K562 (cell line): ENCODE results near the gene REPS1. TPM values are rescaled to one million over a fixed set of nuclear protein-coding genes. Genes with fewer than 3 reads are reported as not detected.

ENCODE experiments used
- ATAC-seq: fragments of 200-7000 bp; cut with Tn5 transposase; 3 replicates; pipeline ENCODE4 v1.9.1; 2020; ENCODE audit warnings: moderate library complexity
- BruUV-seq: library from RNA; stranded (reverse); fragments of 400-500 nt; replicated peaks from 2 replicates; lab custom pipeline; 2021; lab: Mats Ljungman, UMichigan
- CTCF ChIA-PET: fragments of 300-600 bp; formaldehyde crosslinking; extraction: SDS; loops from one replicate; lab custom pipeline; 2021; ENCODE audit warnings: low intra/inter-chr PET ratio; lab: Yijun Ruan, JAX
- POLR2A ChIA-PET: fragments of 300-600, 350-650 bp; sonication (Branson Sonifier 250); formaldehyde crosslinking; extraction: SDS; loops from one replicate; lab custom pipeline; 2021; ENCODE audit warnings: antibody characterized with exemption, inconsistent platforms; lab: Yijun Ruan, JAX
- DNase-seq, 4 experiments: peaks; one replicate each; pipeline versions ENCODE4 v3.0.0 to v3.0.0-alpha.2; 2011 to 2018; ENCODE audit warnings: low spot score in 3 of 4, mixed read lengths in 3 of 4; ENCODE audit errors: extremely low read depth in 1 of 4
- FAIRE-seq: peaks from 2 replicates; lab custom pipeline; 2011; peaks lifted over from hg19 to GRCh38; lab: Jason Lieb, UNC
- H2AFZ ChIP-seq: 2 replicates; pipeline ENCODE4 v1.6.0; 2011; ENCODE audit warnings: low read depth, low read length, control low read depth, inconsistent platforms
- H3K27ac ChIP-seq: fragments of 200-600 bp; 3 replicates; pipeline ENCODE4 v1.8.0; 2011; ENCODE audit warnings: low read depth, mild to moderate bottlenecking, control low read depth, inconsistent platforms, low read length, moderate library complexity, mixed read lengths; ENCODE audit errors: extremely low read depth
- H3K27me3 ChIP-seq, 2 experiments: fragments of 300-600 bp in 1 of 2; 2 replicates in 1 of 2; 3 replicates in 1 of 2; pipeline versions ENCODE4 v1.6.0 to v1.8.0; 2011; ENCODE audit warnings: inconsistent platforms in 2 of 2, low read length in 2 of 2, mild to moderate bottlenecking in 1 of 2, mixed read lengths in 1 of 2, moderate library complexity in 1 of 2; ENCODE audit not compliant: control insufficient read depth in 2 of 2, insufficient read depth in 2 of 2
- H3K36me3 ChIP-seq: fragments of 300-600 bp; 3 replicates; pipeline ENCODE4 v1.8.0; 2011; ENCODE audit warnings: mild to moderate bottlenecking, low read length, inconsistent platforms; ENCODE audit not compliant: control insufficient read depth, insufficient read depth
- H3K4me1 ChIP-seq, 2 experiments: fragments of 200-600 bp in 1 of 2; replicated peaks in 1 of 2; 2 replicates in 1 of 2; 3 replicates in 1 of 2; pipeline versions ENCODE4 v1.5.1 to v1.8.0; 2011; ENCODE audit warnings: inconsistent platforms in 2 of 2, low read length in 2 of 2, mild to moderate bottlenecking in 1 of 2, mixed read lengths in 1 of 2, moderate library complexity in 1 of 2; ENCODE audit not compliant: control insufficient read depth in 2 of 2, insufficient read depth in 2 of 2
- H3K4me2 ChIP-seq: 2 replicates; pipeline ENCODE4 v1.6.1; 2011; ENCODE audit warnings: low read length, control low read depth, inconsistent platforms, mixed read lengths; ENCODE audit not compliant: insufficient read depth
- H3K4me3 ChIP-seq: fragments of 200-600 bp; sonication (generic), shearing (Covaris generic); 2 replicates; pipeline ENCODE4 v1.5.1; 2016; ENCODE audit warnings: control low read depth, inconsistent platforms
- H3K79me2 ChIP-seq: fragments of 200-600 bp; 3 replicates; pipeline ENCODE4 v1.8.0; 2011; ENCODE audit warnings: low read length, inconsistent platforms; ENCODE audit not compliant: control insufficient read depth, insufficient read depth
- H3K9ac ChIP-seq, 2 experiments: 2 replicates each; pipeline versions ENCODE4 v1.6.0 to v1.6.1; 2011; ENCODE audit warnings: low read depth in 2 of 2, low read length in 2 of 2, control low read depth in 1 of 2, inconsistent platforms in 1 of 2, mild to moderate bottlenecking in 1 of 2, mixed read lengths in 1 of 2; ENCODE audit not compliant: insufficient read depth in 1 of 2
- H3K9me1 ChIP-seq: one replicate; pipeline ENCODE4 v1.6.0; 2011; ENCODE audit warnings: inconsistent platforms, mild to moderate bottlenecking, low read length, moderate library complexity; ENCODE audit not compliant: control insufficient read depth, insufficient read depth
- H3K9me3 ChIP-seq: replicated peaks from 2 replicates; pipeline ENCODE4 v1.5.1; 2011; ENCODE audit warnings: low read depth, low read length, inconsistent platforms; ENCODE audit not compliant: control insufficient read depth, insufficient read depth
- H4K20me1 ChIP-seq: replicated peaks from 2 replicates; pipeline ENCODE4 v1.6.1; 2011; ENCODE audit warnings: low read length, inconsistent platforms, mixed read lengths; ENCODE audit not compliant: control insufficient read depth, insufficient read depth
- DPF2 ChIP-seq: fragments of 450-650 bp; IDR thresholded peaks from 2 replicates; pipeline ENCODE4 v1.6.1; 2016
- HDAC2 ChIP-seq: fragments of 450-650 bp; IDR thresholded peaks from 2 replicates; pipeline ENCODE4 v1.6.1; 2016; ENCODE audit warnings: mild to moderate bottlenecking
- RBM25 ChIP-seq: fragments of 200-400 bp; formaldehyde crosslinking; IDR thresholded peaks from 2 replicates; pipeline ENCODE4 v1.6.1; 2018; ENCODE audit warnings: low read length, low read depth, moderate library complexity; ENCODE audit not compliant: severe bottlenecking
- WGBS: fragments of 100-300 bp; shearing (Covaris generic); methylation state at CpG from one replicate; pipeline ENCODE4 v1.1.6; 2016; ENCODE audit warnings: low coverage, mixed read lengths; ENCODE audit not compliant: insufficient coverage; ENCODE audit errors: missing lambda C conversion rate; 5-methylcytosine and 5-hydroxymethylcytosine counted together
- in situ Hi-C: fragments of 300-500 bp; cut with MboI; formaldehyde crosslinking; loops from 4 replicates; pipeline ENCODE4 v1.15.0; 2018; ENCODE audit warnings: inconsistent platforms, mixed read lengths
- intact Hi-C: fragments of 100-400 bp; cut with micrococcal nuclease; formaldehyde crosslinking; loops from 2 replicates; pipeline ENCODE4 v1.14.2; 2022
- polyA plus RNA-seq, 8 experiments: library from polyadenylated mRNA; depleted of rRNA in 4 of 8; stranded (reverse) in 5 of 8; unstranded in 3 of 8; fragments of >200 nt; fragmentation: Nextera tagmentation in 2 of 8; fragmentation: Illumina TruSeq in 1 of 8; extraction: Ambion mirVana in 2 of 8; extraction: Trizol in 1 of 8; gene quantifications; 2 replicates each; pipeline versions ENCODE4 v1.2.1 to v1.2.3, GENCODE V29; 2011 to 2014; ENCODE audit warnings: inconsistent platforms in 1 of 8, missing spikeins in 1 of 8
- total RNA-seq, 7 experiments: library from RNA; depleted of rRNA in 6 of 7; stranded (reverse); fragments of >200 nt in 6 of 7; fragmentation: Illumina TruSeq in 2 of 7; extraction: Trizol in 2 of 7; gene quantifications; 2 replicates each; pipeline versions ENCODE4 v1.2.1 to v1.2.3, GENCODE V29; 2011 to 2021; ENCODE audit warnings: low replicate concordance in 1 of 7
- TF ChIP-seq, protein P1 (sequence below): sonication (generic); formaldehyde crosslinking; IDR thresholded peaks from 2 replicates; pipeline ENCODE4 v1.8.0; 2022; ENCODE audit warnings: missing genetic modification reagents, mild to moderate bottlenecking, borderline replicate concordance
- TF ChIP-seq, protein P2 (sequence below): fragments of 450-650 bp; IDR thresholded peaks from 2 replicates; pipeline ENCODE4 v1.6.1; 2016; ENCODE audit warnings: low read depth, mild to moderate bottlenecking, moderate library complexity

REPS1 gene
- total and polyA plus RNA-seq, 9 of the 15 experiments (the other 6 are each of a cell fraction or from before 2014, with no cell fraction given): 7.9 to 36.0 (median 27.8) TPM

DNA sequence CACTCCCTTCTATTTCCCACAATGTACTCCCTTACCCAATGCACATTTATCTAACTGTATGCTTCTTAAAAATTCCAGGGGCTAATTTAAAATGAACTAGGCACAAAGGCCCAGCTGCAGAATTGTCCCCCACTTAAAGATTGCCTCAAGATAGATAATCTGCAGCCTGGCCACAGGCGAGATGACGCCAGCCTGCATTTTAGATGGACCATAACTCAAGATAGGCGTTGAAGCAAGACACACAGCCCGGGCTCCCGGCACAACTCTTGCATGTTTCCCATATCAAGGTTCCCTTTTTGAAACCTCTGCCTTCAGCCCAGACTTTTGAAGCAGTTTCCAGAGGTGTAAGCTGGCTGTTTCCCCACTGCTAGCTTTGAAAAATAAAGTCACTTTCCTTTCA is 3.2 kb upstream of the REPS1 start (continued):
- TF ChIP-seq, protein P1, sequence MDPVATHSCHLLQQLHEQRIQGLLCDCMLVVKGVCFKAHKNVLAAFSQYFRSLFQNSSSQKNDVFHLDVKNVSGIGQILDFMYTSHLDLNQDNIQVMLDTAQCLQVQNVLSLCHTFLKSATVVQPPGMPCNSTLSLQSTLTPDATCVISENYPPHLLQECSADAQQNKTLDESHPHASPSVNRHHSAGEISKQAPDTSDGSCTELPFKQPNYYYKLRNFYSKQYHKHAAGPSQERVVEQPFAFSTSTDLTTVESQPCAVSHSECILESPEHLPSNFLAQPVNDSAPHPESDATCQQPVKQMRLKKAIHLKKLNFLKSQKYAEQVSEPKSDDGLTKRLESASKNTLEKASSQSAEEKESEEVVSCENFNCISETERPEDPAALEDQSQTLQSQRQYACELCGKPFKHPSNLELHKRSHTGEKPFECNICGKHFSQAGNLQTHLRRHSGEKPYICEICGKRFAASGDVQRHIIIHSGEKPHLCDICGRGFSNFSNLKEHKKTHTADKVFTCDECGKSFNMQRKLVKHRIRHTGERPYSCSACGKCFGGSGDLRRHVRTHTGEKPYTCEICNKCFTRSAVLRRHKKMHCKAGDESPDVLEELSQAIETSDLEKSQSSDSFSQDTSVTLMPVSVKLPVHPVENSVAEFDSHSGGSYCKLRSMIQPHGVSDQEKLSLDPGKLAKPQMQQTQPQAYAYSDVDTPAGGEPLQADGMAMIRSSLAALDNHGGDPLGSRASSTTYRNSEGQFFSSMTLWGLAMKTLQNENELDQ (CRISPR knock-in tag): no peak
- TF ChIP-seq, protein P2, sequence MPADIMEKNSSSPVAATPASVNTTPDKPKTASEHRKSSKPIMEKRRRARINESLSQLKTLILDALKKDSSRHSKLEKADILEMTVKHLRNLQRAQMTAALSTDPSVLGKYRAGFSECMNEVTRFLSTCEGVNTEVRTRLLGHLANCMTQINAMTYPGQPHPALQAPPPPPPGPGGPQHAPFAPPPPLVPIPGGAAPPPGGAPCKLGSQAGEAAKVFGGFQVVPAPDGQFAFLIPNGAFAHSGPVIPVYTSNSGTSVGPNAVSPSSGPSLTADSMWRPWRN: peak; percentile 48; the same call in 1 of the 2 replicates
- no peak for TF ChIP-seq HDAC2

DNA sequence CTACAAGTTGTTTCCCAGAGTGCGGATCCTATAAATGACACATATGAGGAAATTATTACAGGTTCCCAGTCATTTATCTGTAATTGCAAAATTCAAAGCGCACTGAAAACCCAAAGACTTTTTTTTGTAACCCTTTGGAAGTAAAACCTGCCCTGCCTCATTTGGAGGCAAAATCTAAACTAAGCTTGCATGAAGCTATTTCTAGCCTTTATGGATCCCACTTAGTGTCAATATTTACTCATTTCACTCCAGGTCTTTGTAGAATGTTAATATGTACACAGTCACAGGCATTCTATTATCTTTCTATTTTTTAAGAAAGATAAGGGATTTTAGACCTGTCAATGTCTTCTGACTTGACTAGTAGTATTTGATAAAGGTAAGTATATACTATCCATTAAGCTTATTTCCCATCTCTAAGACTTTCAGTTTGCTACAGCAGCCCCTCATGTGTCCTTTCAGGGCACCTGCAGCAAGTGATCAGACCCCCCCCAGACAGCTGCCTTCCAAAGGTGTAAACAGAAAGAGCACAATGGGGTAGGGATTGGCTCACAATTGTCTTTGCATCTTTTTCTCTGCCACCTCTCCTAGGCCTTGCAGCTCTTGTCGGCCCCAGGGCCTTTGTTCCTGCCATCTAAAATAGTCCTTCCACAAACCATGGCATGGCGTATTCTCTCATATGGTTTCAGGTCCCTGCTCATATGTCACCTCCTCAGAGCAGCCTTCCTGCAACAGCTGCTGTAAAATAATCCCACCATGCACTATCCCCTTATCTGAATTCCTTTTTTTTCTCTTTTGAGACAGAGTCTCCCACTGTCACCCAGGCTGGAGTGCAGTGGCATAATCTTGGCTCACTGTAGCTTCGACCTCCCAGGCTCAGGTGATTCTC is 1.3 kb upstream of the REPS1 start:
- Histone ChIP-seq H2AFZ (no peak overlapping the region), H3K4me3 (no peak overlapping the region), H3K27ac (no peak overlapping the region), H3K27me3 (peaks cover 3 to 34% of the 10 kb centered on the region in 2 experiments; a peak in 3 of 5 replicates), H3K9ac (no peak overlapping the region), H3K9me1 (no peaks in the 10 kb centered on the region), H3K79me2 (peaks cover 32% of the 10 kb centered on the region), H3K4me2 (no peak overlapping the region), H3K4me1 (peaks cover 17 to 22% of the 10 kb centered on the region in 2 experiments), H3K36me3 (no peaks in the 10 kb centered on the region), H3K9me3 (no peaks in the 10 kb centered on the region), H4K20me1 (peaks cover 12% of the 10 kb centered on the region)
- in situ Hi-C loops: loop anchor here (5.0 kb wide), 1 partner anchor 172 kb away; no protein-coding TSS in a partner anchor
- intact Hi-C loops: loop anchor here (5.0 kb wide), 3 partner anchors 42 to 872 kb away; no protein-coding TSS in a partner anchor
- CTCF ChIA-PET: interaction anchor here (0.9 kb wide), 1 partner anchor 173 kb away, joined by 3 read pairs; no protein-coding TSS in a partner anchor
- peak; percentile 20 for TF ChIP-seq RBM25
- no peak for TF ChIP-seq DPF2
- FAIRE-seq (no peak), ATAC-seq (no peak), DNase-seq (no peak)
- BruUV-seq: no TSS peak
- POLR2A ChIA-PET: interaction anchor here (0.6 to 0.8 kb wide), 3 partner anchors 14 to 1680 kb away, joined by 3 to 5 read pairs (median 4); no protein-coding TSS in a partner anchor
- 39% methylated on average over 5 of the region's 5 CpGs for WGBS
